ENCODE results near the gene SCN4A. TPM values are rescaled to one million over a fixed set of nuclear protein-coding genes. Genes with fewer than 3 reads are reported as not detected.

Gene SCN4A
- polyA plus RNA-seq, 2 of the 4 experiments (the other 2 are of a cell fraction) = 0.03 to 0.06 TPM

DNA sequence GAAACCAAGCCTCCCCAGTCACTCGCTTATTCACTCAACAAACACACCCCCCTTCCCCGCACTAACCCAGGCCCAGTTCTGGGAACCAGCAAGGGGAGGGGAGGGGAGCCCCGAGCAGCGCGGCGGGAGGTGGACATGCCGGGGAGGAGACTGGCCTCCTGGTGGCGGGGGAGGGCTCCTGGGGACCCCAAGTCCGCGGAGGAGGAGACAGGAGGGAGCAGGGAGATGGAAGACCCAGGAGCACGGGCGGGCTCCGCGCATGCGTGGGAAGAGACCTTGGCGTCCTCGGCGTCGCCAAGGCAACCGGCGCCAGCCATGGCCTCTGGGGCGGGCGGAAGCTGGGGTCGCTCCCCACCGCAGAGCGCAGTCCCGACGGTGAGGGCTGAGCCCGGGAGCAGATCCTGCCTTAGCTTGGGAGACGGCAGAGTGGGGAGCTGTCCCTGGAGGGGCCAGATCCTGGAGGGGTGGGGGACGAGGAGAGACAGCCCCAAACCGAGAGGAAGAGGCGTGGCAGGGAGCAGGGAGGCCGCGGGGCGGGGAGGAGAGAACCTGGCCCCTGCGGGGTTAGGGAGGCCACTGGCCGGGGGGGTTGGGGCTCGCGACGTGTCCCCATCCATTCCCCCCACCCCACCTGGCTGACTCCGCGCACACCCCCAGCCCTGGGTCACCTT lies 25.5 kb upstream of the SCN4A start, which contains the start of gene PRR29:
Gene PRR29 (plus strand): TSS at position 302 of the 671 bp plus-strand sequence. CDS start 14 bp downstream, at position 316.
- CTCF ChIA-PET = interaction anchor here (1.0 to 2.5 kb wide), 6 partner anchors 27 to 136 kb away, joined by 3 to 10 read pairs (median 6); partner anchors contain the start of genes CSHL1 and GH1
- H3K4me1 ChIP-seq = peaks cover 9% of the 10 kb centered on the region
- WGBS (ENCODE audit: missing lambda C conversion rate) = 12% methylated on average over 26 of the region's 43 CpGs
- no peaks in the 10 kb centered on the region for H3K9me3 ChIP-seq
- H3K4me2 ChIP-seq = peak within 1 kb of the TSS; percentile 81
- TF ChIP-seq HOXB5 (CRISPR knock-in tag; IDR thresholded peaks at IDR 0.05) (no peak), NR3C1 (IDR thresholded peaks at IDR 0.05) (no peak), HDAC2 (IDR thresholded peaks at IDR 0.05) (no peak), JUNB (IDR thresholded peaks at IDR 0.05) (no peak), MAZ (IDR thresholded peaks at IDR 0.05; ENCODE audit: borderline replicate concordance, low read depth, low read length) (no peak), NPAS2 (CRISPR knock-in tag; IDR thresholded peaks at IDR 0.05; ENCODE audit: borderline replicate concordance) (no peak), RFX5 (IDR thresholded peaks at IDR 0.05) (no peak)
- TF ChIP-seq, protein P1, sequence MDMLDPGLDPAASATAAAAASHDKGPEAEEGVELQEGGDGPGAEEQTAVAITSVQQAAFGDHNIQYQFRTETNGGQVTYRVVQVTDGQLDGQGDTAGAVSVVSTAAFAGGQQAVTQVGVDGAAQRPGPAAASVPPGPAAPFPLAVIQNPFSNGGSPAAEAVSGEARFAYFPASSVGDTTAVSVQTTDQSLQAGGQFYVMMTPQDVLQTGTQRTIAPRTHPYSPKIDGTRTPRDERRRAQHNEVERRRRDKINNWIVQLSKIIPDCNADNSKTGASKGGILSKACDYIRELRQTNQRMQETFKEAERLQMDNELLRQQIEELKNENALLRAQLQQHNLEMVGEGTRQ (IDR thresholded peaks at IDR 0.05) = no peak
- TF ChIP-seq, protein P2, sequence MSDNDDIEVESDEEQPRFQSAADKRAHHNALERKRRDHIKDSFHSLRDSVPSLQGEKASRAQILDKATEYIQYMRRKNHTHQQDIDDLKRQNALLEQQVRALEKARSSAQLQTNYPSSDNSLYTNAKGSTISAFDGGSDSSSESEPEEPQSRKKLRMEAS (IDR thresholded peaks at IDR 0.05) = no peak
- TF ChIP-seq, protein P3, sequence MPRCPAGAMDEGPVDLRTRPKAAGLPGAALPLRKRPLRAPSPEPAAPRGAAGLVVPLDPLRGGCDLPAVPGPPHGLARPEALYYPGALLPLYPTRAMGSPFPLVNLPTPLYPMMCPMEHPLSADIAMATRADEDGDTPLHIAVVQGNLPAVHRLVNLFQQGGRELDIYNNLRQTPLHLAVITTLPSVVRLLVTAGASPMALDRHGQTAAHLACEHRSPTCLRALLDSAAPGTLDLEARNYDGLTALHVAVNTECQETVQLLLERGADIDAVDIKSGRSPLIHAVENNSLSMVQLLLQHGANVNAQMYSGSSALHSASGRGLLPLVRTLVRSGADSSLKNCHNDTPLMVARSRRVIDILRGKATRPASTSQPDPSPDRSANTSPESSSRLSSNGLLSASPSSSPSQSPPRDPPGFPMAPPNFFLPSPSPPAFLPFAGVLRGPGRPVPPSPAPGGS (IDR thresholded peaks at IDR 0.05) = no peak
- peak; percentile 75 to 90 for ATAC-seq
- DNase-seq (ENCODE audit: low read depth in 1 of 2, low spot score in 1 of 2) = peak; percentile 71 to 95
- no peak for FAIRE-seq
- peak within 1 kb of the TSS; percentile 52 to 81 for H3K27ac ChIP-seq
- H3K4me3 ChIP-seq = peak within 1 kb of the TSS; percentile 63
- POLR2A ChIA-PET = no interaction called here

DNA sequence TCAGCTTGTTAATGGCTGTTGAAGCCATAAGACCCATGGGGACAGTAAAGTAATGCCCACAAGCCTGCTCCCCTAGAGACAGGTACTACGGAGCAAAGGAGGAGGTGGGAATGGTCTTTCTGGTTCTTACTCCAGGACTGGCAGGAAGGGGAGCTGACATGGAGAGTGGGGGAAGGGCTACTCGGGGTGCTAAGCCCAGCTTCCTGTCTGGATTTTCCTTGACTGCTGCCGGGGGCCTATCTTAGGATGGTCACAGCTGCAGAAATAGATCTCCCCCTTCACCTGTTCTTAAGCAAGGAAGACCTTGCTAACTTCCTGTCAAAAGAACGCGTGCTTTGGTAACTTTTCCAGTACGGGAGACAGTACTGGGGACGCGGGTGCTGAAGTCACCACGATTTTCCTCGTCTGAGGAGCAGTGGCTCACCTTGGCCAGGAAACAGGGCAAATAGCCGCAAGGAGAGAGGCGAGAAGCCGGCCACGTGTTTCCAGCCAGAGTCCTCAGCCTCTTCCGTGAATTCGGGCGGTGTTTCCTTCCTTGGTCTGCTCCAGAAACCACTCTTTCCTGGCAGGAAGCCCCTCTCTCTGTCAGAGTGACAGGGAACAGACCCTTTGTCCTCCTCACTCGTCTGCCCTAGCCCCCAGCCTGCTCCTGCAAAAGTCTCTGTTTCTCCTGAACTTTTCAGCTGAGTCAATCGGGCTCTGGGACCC lies 24.8 kb upstream of the SCN4A start:
- POLR2A ChIA-PET = no interaction called here

More for the DNA sequence above, 24.8 kb upstream of the SCN4A start:
- no peak for DNase-seq (ENCODE audit: low read depth in 1 of 2, low spot score in 1 of 2)
- no peak for FAIRE-seq
- WGBS (ENCODE audit: missing lambda C conversion rate) = 61% methylated on average over 19 of the region's 19 CpGs
- no peak for ATAC-seq
- H3K27ac ChIP-seq = peak overlapping the region in 1 of 2 experiments; percentile 81; a peak in 2 of 6 replicates
- peaks cover 9% of the 10 kb centered on the region for H3K4me1 ChIP-seq
- peak overlapping the region; percentile 81 for H3K4me2 ChIP-seq
- TF ChIP-seq NPAS2 (CRISPR knock-in tag; IDR thresholded peaks at IDR 0.05; ENCODE audit: borderline replicate concordance) (no peak), MYC (IDR thresholded peaks at IDR 0.05; ENCODE audit: borderline replicate concordance, low read length) (no peak), JUNB (IDR thresholded peaks at IDR 0.05) (no peak), FOSL2 (IDR thresholded peaks at IDR 0.05) (no peak), FOSL2 (CRISPR knock-in tag; IDR thresholded peaks at IDR 0.05) (no peak), NR3C1 (IDR thresholded peaks at IDR 0.05) (no peak), EHMT2 (IDR thresholded peaks at IDR 0.05; ENCODE audit: low read depth) (no peak), CEBPB (IDR thresholded peaks at IDR 0.05) (no peak), KDM1A (IDR thresholded peaks at IDR 0.05; ENCODE audit: low read depth) (no peak), HOXA7 (CRISPR knock-in tag; IDR thresholded peaks at IDR 0.05) (no peak), CHD4 (IDR thresholded peaks at IDR 0.05; ENCODE audit: borderline replicate concordance) (no peak), RARB (CRISPR knock-in tag; IDR thresholded peaks at IDR 0.05) (no peak), FOXS1 (CRISPR knock-in tag; IDR thresholded peaks at IDR 0.05) (no peak), EP300 (IDR thresholded peaks at IDR 0.05) (no peak), TP53 (CRISPR knock-in tag; IDR thresholded peaks at IDR 0.05) (no peak)
- TF ChIP-seq, protein P4, sequence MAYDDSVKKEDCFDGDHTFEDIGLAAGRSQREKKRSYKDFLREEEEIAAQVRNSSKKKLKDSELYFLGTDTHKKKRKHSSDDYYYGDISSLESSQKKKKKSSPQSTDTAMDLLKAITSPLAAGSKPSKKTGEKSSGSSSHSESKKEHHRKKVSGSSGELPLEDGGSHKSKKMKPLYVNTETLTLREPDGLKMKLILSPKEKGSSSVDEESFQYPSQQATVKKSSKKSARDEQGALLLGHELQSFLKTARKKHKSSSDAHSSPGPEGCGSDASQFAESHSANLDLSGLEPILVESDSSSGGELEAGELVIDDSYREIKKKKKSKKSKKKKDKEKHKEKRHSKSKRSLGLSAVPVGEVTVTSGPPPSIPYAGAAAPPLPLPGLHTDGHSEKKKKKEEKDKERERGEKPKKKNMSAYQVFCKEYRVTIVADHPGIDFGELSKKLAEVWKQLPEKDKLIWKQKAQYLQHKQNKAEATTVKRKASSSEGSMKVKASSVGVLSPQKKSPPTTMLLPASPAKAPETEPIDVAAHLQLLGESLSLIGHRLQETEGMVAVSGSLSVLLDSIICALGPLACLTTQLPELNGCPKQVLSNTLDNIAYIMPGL (CRISPR knock-in tag; IDR thresholded peaks at IDR 0.05; ENCODE audit: borderline replicate concordance) = no peak
- TF ChIP-seq, protein P5, sequence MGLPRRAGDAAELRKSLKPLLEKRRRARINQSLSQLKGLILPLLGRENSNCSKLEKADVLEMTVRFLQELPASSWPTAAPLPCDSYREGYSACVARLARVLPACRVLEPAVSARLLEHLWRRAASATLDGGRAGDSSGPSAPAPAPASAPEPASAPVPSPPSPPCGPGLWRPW (IDR thresholded peaks at IDR 0.05) = no peak
- peak overlapping the region; percentile 63; the same call in 2 of the 3 replicates for H3K4me3 ChIP-seq
- no peaks in the 10 kb centered on the region for H3K9me3 ChIP-seq
- CTCF ChIA-PET = interaction anchor here (0.6 to 14.8 kb wide), 10 partner anchors 16 to 86 kb away, joined by 3 to 150 read pairs (median 6); partner anchors contain the start of genes CSHL1 and GH1
